MM.1S (cell line): ENCODE data around the gene LRRC27.

Experiments used
- DNase-seq: peaks from one replicate; pipeline ENCODE4 v3.0.0-alpha.2; 2015
- H2AFZ ChIP-seq: fragments of 300-600 bp; sonication (generic); 2 replicates; pipeline ENCODE4 v1.6.0; 2016; ENCODE audit warnings: antibody characterized with exemption, low read length
- H3F3A ChIP-seq: fragments of 300-600 bp; sonication (generic); 2 replicates; pipeline ENCODE4 v1.6.1; 2016; ENCODE audit warnings: mild to moderate bottlenecking, antibody characterized with exemption, low read length, moderate library complexity, mixed read lengths; ENCODE audit not compliant: insufficient read depth
- H3K27ac ChIP-seq: fragments of 300-600 bp; sonication (generic); 2 replicates; pipeline ENCODE4 v1.5.1; 2016; ENCODE audit warnings: mild to moderate bottlenecking, low read length
- H3K27me3 ChIP-seq: fragments of 300-600 bp; sonication (generic); replicated peaks from 2 replicates; pipeline ENCODE4 v1.6.0; 2016; ENCODE audit warnings: low read length; ENCODE audit not compliant: insufficient read depth
- H3K36me3 ChIP-seq: fragments of 300-600 bp; sonication (generic); replicated peaks from 2 replicates; pipeline ENCODE4 v1.6.1; 2016; ENCODE audit warnings: mild to moderate bottlenecking, low read length, mixed read lengths; ENCODE audit not compliant: insufficient read depth
- H3K4me1 ChIP-seq: fragments of 300-600 bp; sonication (generic); 2 replicates; pipeline ENCODE4 v1.6.1; 2016; ENCODE audit warnings: low read length, mixed read lengths
- H3K4me2 ChIP-seq: fragments of 300-600 bp; sonication (generic); 2 replicates; pipeline ENCODE4 v1.6.0; 2016; ENCODE audit warnings: low read depth, low read length
- H3K4me3 ChIP-seq: fragments of 300-600 bp; sonication (generic); 2 replicates; pipeline ENCODE4 v1.5.1; 2016; ENCODE audit warnings: low read length, mixed read lengths
- H3K79me2 ChIP-seq: fragments of 300-600 bp; sonication (generic); 2 replicates; pipeline ENCODE4 v1.6.1; 2016; ENCODE audit warnings: mixed run types, low read length, mixed read lengths
- H3K9ac ChIP-seq: fragments of 300-600 bp; sonication (generic); 2 replicates; pipeline ENCODE4 v1.6.1; 2016; ENCODE audit warnings: low read length, mixed read lengths
- H3K9me2 ChIP-seq: fragments of 300-600 bp; sonication (generic); replicated peaks from 2 replicates; pipeline ENCODE4 v1.6.1; 2016; ENCODE audit warnings: mild to moderate bottlenecking, low read length, mixed read lengths; ENCODE audit not compliant: insufficient read depth
- H3K9me3 ChIP-seq: fragments of 300-600 bp; sonication (generic); replicated peaks from 2 replicates; pipeline ENCODE4 v1.6.1; 2016; ENCODE audit warnings: mild to moderate bottlenecking, low read length, mixed read lengths; ENCODE audit not compliant: insufficient read depth
- H4K20me1 ChIP-seq: fragments of 300-600 bp; sonication (generic); 2 replicates; pipeline ENCODE4 v1.6.1; 2016; ENCODE audit warnings: mild to moderate bottlenecking, low read length, moderate library complexity, mixed read lengths; ENCODE audit not compliant: insufficient read depth
- EZH2 ChIP-seq: fragments of 300-600 bp; sonication (generic); optimal IDR thresholded peaks from 2 replicates; pipeline ENCODE3; 2017; ENCODE audit warnings: low read depth, mild to moderate bottlenecking, antibody characterized with exemption, low read length, mixed read lengths
- EZH2phosphoT487 ChIP-seq: fragments of 300-600 bp; sonication (generic); IDR thresholded peaks from 2 replicates; pipeline ENCODE4 v1.6.1; 2018; ENCODE audit warnings: antibody characterized with exemption, low read length
- TF ChIP-seq, protein P1 (sequence below): fragments of 300-600 bp; sonication (generic); IDR thresholded peaks from 2 replicates; pipeline ENCODE4 v1.5.1; 2016; ENCODE audit warnings: antibody characterized with exemption, low read length, mixed read lengths

The LRRC27 gene

GRCh38 chr10:132427939-132428367 is 96.0 kb downstream of the LRRC27 start:
- Histone ChIP-seq H3K9me3 (no peaks in the 10 kb centered on the region), H3K27me3 (no peaks in the 10 kb centered on the region), H3K36me3 (no peaks in the 10 kb centered on the region), H3K9ac (no peak overlapping the region), H3K27ac (no peak overlapping the region), H3K4me1 (no peaks in the 10 kb centered on the region), H2AFZ (no peak overlapping the region), H3K4me2 (no peak overlapping the region), H4K20me1 (no peaks in the 10 kb centered on the region), H3K4me3 (no peak overlapping the region), H3K79me2 (no peaks in the 10 kb centered on the region), H3F3A (no peaks in the 10 kb centered on the region), H3K9me2 (no peaks in the 10 kb centered on the region)
- no peak for DNase-seq
- TF ChIP-seq EZH2 = no peak

DNA sequence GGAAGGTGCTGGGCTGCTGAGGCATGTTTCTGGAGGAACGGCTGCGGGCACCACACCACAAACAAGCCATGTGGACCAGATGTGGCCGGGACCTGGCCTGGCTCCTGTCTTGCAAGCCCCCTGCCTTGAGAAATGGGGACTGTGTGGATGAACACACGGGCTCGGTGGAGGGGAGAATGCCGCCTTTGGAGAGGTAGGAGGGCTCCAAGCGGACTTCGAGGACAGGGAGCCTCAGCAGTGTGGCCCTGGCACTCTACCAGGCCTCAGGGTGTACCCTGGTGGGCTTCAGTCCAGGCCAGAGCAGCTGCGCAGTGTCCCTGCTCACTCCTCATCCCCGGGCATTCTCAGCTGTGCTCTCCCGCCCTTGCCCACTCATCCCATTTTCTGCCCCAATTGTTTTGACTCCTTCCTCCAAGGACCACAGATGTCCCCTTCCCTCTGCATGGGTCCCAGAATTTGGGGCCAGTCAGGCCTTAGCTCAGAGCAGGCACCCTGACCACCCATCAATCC is 96.5 kb downstream of the LRRC27 start:
- Histone ChIP-seq H3K9me3 (no peaks in the 10 kb centered on the region), H4K20me1 (no peaks in the 10 kb centered on the region), H3K27me3 (no peaks in the 10 kb centered on the region), H3K4me1 (no peaks in the 10 kb centered on the region), H3K4me2 (no peak overlapping the region), H2AFZ (no peak overlapping the region), H3K9ac (no peak overlapping the region), H3K27ac (no peak overlapping the region), H3K79me2 (no peaks in the 10 kb centered on the region), H3K36me3 (no peaks in the 10 kb centered on the region), H3F3A (no peaks in the 10 kb centered on the region), H3K4me3 (no peak overlapping the region), H3K9me2 (no peaks in the 10 kb centered on the region)
- no peak for DNase-seq
- TF ChIP-seq, protein P1, sequence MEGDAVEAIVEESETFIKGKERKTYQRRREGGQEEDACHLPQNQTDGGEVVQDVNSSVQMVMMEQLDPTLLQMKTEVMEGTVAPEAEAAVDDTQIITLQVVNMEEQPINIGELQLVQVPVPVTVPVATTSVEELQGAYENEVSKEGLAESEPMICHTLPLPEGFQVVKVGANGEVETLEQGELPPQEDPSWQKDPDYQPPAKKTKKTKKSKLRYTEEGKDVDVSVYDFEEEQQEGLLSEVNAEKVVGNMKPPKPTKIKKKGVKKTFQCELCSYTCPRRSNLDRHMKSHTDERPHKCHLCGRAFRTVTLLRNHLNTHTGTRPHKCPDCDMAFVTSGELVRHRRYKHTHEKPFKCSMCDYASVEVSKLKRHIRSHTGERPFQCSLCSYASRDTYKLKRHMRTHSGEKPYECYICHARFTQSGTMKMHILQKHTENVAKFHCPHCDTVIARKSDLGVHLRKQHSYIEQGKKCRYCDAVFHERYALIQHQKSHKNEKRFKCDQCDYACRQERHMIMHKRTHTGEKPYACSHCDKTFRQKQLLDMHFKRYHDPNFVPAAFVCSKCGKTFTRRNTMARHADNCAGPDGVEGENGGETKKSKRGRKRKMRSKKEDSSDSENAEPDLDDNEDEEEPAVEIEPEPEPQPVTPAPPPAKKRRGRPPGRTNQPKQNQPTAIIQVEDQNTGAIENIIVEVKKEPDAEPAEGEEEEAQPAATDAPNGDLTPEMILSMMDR = no peak
- TF ChIP-seq EZH2 = no peak
- no peak for TF ChIP-seq EZH2phosphoT487
